Stimulated activated CD8-positive, alpha-beta memory T cell treated with anti-CD3 and anti-CD28 coated beads, Interleukin-2, amount 100 ng/mL, for 1 hour (primary cell): ENCODE data around the gene RXFP3.

Source experiments
- DNase-seq, 2 donors: peaks; one replicate each; pipeline ENCODE4 v3.0.0-alpha.2; 2020; ENCODE audit warnings: low read depth in 2 of 2

RXFP3 gene

GRCh38 chr5:33980030-33980429 is 43.8 kb downstream of the RXFP3 start:
- no peak for DNase-seq

GRCh38 chr5:33981408-33982162 is 45.4 kb downstream of the RXFP3 start:
- no peak for DNase-seq

GRCh38 chr5:33984178-33984577 is 48.0 kb downstream of the RXFP3 start:
- no peak for DNase-seq

GRCh38 chr5:33984671-33985124 is 48.5 kb downstream of the RXFP3 start, which contains the start of gene SLC45A2:
Gene SLC45A2, minus strand, starts transcription at chr5:33984693. Its CDS starts 110 bp downstream, at chr5:33984583.
- no peak for DNase-seq

GRCh38 chr5:33985447-33985846 is 49.3 kb downstream of the RXFP3 start:
- DNase-seq = no peak
